ENCODE results near the gene NHERF2. TPM values are rescaled to one million over a fixed set of nuclear protein-coding genes. Genes with fewer than 3 reads are reported as not detected.

Gene NHERF2
- total and polyA plus RNA-seq, 9 of the 15 experiments (the other 6 are each of a cell fraction or from before 2014, with no cell fraction given), result 0.15 to 42.0 (median 12.5) TPM

DNA sequence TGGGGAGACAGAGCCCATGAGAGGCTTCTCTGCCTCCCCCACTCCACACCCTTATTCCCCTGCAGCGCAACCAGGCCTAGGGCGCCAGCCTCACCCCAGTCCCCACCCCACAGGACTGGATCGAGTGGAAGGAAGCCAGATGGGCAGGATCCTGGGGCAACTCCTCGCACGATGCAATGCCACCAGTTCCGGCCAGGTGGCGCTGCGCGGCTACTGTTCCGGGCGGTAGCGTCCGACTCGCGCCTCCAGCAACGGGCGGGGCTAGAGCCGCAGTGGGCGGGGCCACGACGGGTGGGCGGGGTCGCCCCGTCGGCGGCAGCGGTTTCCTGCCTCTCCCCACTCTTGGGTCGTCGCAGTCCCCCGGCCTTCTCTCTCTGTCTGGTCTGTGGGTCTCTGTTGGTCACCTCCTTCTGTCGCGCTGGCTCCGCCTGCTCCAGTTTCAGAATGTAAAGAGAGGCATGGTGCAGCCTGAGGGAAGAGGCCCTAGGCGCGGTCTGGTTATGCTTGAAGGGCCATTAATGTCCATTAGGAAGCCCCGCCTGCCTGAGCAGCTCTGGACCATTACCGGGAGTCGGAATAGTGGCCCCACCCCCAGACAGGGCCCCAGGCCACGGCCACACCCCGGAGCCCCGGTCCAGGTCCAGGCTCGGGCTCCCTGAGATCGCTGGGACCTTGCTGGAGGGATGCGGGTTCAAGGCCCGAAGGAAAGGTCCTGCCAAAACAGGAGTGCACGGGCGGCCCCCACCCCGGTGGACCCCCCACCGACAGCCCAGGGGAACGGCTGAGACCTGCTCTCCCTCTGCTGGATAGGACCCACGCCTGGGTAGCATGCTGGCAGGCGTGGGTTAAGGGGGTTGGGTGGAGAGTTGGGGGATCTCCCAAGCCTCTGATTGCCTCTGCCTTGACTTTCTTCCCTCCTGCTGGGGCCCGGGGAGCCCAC, 3.3 kb upstream of the NHERF2 start (continued):
- no peak for TF ChIP-seq SPI1 (IDR thresholded peaks at IDR 0.05; ENCODE audit: borderline replicate concordance, low read depth, low read length)
- TF ChIP-seq MBD2 (IDR thresholded peaks at IDR 0.05; ENCODE audit: borderline replicate concordance, low read depth), result peak; percentile 3; the same call in 1 of the 2 replicates
- TF ChIP-seq, protein P1, sequence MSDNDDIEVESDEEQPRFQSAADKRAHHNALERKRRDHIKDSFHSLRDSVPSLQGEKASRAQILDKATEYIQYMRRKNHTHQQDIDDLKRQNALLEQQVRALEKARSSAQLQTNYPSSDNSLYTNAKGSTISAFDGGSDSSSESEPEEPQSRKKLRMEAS (CRISPR knock-in tag; IDR thresholded peaks at IDR 0.05), result peak; percentile 68; the same call in 1 of the 2 replicates
- no peak for TF ChIP-seq NFYB (IDR thresholded peaks at IDR 0.05; ENCODE audit: extremely low read depth, insufficient read length)
- TF ChIP-seq, protein P2, sequence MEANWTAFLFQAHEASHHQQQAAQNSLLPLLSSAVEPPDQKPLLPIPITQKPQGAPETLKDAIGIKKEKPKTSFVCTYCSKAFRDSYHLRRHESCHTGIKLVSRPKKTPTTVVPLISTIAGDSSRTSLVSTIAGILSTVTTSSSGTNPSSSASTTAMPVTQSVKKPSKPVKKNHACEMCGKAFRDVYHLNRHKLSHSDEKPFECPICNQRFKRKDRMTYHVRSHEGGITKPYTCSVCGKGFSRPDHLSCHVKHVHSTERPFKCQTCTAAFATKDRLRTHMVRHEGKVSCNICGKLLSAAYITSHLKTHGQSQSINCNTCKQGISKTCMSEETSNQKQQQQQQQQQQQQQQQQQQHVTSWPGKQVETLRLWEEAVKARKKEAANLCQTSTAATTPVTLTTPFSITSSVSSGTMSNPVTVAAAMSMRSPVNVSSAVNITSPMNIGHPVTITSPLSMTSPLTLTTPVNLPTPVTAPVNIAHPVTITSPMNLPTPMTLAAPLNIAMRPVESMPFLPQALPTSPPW (CRISPR knock-in tag; IDR thresholded peaks at IDR 0.05), result peak; percentile 86
- peak; percentile 69 for TF ChIP-seq POLR2A (conservative IDR thresholded peaks at IDR 0.05)
- peak; percentile 61; the same call in 1 of the 2 replicates for TF ChIP-seq PHF8 (IDR thresholded peaks at IDR 0.05; ENCODE audit: borderline replicate concordance, low read length)
- peak; percentile 97 for TF ChIP-seq XRCC5 (IDR thresholded peaks at IDR 0.05; ENCODE audit: low read depth, low read length)
- 0 out of 2 replicates have a peak, but pooled peaks have one; percentile 36 for TF ChIP-seq NFIC (IDR thresholded peaks at IDR 0.05)
- TF ChIP-seq HNRNPLL (IDR thresholded peaks at IDR 0.05; ENCODE audit: low read depth, low read length, poor library complexity, severe bottlenecking), result peak; percentile 44
- TF ChIP-seq, protein P3, sequence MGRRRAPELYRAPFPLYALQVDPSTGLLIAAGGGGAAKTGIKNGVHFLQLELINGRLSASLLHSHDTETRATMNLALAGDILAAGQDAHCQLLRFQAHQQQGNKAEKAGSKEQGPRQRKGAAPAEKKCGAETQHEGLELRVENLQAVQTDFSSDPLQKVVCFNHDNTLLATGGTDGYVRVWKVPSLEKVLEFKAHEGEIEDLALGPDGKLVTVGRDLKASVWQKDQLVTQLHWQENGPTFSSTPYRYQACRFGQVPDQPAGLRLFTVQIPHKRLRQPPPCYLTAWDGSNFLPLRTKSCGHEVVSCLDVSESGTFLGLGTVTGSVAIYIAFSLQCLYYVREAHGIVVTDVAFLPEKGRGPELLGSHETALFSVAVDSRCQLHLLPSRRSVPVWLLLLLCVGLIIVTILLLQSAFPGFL (CRISPR knock-in tag; IDR thresholded peaks at IDR 0.05), result no peak
- peak; percentile 44; the same call in 1 of the 2 replicates for TF ChIP-seq SMAD4 (CRISPR knock-in tag; conservative IDR thresholded peaks at IDR 0.05)
- TF ChIP-seq, protein P4, sequence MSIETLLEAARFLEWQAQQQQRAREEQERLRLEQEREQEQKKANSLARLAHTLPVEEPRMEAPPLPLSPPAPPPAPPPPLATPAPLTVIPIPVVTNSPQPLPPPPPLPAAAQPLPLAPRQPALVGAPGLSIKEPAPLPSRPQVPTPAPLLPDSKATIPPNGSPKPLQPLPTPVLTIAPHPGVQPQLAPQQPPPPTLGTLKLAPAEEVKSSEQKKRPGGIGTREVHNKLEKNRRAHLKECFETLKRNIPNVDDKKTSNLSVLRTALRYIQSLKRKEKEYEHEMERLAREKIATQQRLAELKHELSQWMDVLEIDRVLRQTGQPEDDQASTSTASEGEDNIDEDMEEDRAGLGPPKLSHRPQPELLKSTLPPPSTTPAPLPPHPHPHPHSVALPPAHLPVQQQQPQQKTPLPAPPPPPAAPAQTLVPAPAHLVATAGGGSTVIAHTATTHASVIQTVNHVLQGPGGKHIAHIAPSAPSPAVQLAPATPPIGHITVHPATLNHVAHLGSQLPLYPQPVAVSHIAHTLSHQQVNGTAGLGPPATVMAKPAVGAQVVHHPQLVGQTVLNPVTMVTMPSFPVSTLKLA (conservative IDR thresholded peaks at IDR 0.05), result peak in 1 of 2 experiments; percentile 58; a peak in 3 of 4 replicates
- TF ChIP-seq, protein P5, sequence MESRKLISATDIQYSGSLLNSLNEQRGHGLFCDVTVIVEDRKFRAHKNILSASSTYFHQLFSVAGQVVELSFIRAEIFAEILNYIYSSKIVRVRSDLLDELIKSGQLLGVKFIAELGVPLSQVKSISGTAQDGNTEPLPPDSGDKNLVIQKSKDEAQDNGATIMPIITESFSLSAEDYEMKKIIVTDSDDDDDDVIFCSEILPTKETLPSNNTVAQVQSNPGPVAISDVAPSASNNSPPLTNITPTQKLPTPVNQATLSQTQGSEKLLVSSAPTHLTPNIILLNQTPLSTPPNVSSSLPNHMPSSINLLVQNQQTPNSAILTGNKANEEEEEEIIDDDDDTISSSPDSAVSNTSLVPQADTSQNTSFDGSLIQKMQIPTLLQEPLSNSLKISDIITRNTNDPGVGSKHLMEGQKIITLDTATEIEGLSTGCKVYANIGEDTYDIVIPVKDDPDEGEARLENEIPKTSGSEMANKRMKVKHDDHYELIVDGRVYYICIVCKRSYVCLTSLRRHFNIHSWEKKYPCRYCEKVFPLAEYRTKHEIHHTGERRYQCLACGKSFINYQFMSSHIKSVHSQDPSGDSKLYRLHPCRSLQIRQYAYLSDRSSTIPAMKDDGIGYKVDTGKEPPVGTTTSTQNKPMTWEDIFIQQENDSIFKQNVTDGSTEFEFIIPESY (CRISPR knock-in tag; IDR thresholded peaks at IDR 0.05), result peak; percentile 63
- peak; percentile 99 for TF ChIP-seq SP1 (CRISPR knock-in tag; IDR thresholded peaks at IDR 0.05)
- peak; percentile 77; the same call in 1 of the 2 replicates for TF ChIP-seq STAG1 (CRISPR knock-in tag; IDR thresholded peaks at IDR 0.05; ENCODE audit: borderline replicate concordance)
- TF ChIP-seq, protein P6, sequence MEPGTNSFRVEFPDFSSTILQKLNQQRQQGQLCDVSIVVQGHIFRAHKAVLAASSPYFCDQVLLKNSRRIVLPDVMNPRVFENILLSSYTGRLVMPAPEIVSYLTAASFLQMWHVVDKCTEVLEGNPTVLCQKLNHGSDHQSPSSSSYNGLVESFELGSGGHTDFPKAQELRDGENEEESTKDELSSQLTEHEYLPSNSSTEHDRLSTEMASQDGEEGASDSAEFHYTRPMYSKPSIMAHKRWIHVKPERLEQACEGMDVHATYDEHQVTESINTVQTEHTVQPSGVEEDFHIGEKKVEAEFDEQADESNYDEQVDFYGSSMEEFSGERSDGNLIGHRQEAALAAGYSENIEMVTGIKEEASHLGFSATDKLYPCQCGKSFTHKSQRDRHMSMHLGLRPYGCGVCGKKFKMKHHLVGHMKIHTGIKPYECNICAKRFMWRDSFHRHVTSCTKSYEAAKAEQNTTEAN (CRISPR knock-in tag; IDR thresholded peaks at IDR 0.05), result 0 out of 2 replicates have a peak, but pooled peaks have one; percentile 33

All from K562 (cell line).